NCI-H2196 treated with DMSO at 0.1 percent for 48 hours (cell line): Measurements from ENCODE around the gene C22orf31.

Experiments used
- DNase-seq: peaks from one replicate; lab custom pipeline; 2025; ENCODE audit not compliant: unreplicated experiment; lab: John Stamatoyannopoulos, UW

C22orf31 gene

GRCh38 chr22:29081517-29082236 lies 20.0 kb upstream of the C22orf31 start:
- no peak for DNase-seq

GRCh38 chr22:29080106-29080975 lies 18.7 kb upstream of the C22orf31 start:
- DNase-seq: no peak

GRCh38 chr22:29079218-29079901 lies 17.7 kb upstream of the C22orf31 start:
- DNase-seq: no peak

DNA sequence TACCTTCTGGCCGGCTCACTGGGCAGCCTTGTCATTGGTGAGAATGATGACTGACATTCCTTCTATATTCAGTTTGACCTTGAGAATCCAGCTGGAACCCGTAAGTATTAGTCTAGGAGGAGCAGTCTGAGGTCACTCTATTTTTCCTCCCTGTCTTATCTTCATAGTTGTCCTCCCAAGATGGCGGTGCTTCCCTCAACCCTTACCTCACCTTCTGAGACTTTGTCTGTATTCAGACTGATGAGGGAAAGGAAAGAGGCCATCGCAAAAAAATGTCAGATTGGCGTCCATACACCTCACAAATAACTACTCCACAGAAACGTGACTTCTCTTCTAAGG lies 17.2 kb upstream of the C22orf31 start:
- DNase-seq: no peak

GRCh38 chr22:29078036-29078868 lies 16.6 kb upstream of the C22orf31 start:
- DNase-seq: no peak

- DNase-seq: no peak
These were observed 12.7 kb upstream of the C22orf31 start for GRCh38 chr22:29074276-29074772.

GRCh38 chr22:29073618-29074275 lies 12.1 kb upstream of the C22orf31 start:
- DNase-seq: no peak

DNA sequence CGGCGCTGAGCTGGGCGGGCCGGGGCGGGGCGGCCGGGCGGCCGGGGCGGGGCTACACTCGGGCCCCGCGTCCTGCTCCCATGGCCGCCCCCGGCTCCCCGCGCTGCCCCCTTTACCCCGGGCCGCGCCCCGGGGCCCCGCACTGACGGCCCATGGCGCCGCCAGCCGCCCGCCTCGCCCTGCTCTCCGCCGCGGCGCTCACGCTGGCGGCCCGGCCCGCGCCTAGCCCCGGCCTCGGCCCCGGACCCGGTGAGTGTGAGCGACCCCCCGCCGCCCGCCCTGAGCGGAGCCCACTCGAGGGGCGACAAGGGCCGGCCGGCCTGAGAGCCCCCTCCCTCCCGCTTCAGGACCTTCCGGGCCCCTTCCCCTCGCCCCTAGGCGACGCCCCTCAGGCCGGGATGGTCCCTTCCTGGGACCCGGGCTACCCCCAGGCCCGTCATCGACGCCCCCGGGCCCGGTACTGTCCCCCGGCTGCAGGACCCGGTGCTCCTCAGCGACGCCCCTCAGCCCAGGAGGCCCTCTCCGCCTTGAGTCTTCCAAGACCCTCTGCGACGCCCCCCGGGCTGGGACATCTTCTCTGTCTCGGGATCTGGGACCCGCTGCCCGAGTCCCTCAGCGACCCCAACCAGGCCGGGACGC lies 11.5 kb upstream of the C22orf31 start, which contains the start of gene KREMEN1:
Gene KREMEN1 (plus strand): TSS at position 57 of the 639 bp plus-strand sequence. CDS start 96 bp downstream, at position 153.
- DNase-seq: no peak

DNA sequence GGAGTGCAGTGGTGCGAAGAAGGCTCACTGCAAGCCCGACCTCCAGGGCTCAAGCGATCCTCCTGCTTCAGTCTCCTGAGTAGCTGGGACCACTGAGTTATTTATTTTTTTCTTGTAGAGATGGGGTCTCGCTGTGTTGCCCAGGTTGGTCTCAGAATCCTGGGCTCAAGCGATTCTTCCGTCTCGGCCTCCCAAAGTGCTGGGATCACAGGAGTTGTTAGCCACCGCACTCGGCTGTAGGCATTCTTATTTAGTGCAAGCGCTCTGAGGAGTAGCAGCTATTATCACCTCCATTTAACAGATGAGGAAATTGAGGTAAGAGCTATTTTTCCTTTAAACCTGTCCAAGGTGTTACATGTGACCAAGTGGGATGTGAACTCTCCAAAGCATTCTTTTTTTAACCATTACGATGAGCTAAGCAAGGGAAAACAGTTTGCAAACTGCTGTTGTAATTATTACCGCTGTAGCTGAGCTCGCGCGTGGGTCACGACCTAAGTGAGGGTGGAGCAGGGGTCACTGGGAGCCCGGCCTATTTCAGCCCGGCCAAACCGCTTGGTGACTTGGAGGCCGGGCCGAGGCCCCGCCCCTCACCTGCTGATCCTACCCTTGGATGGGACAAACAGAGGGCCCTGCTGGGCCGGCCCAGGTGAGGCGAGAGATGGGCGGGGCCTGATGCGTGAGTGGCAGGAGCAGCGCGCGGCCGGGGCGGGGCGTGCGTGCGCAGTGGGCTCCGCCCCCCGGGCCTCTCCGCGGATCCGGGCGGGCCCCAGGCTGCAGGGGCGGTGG lies 10.8 kb upstream of the C22orf31 start:
- peak; percentile 14 for DNase-seq

GRCh38 chr22:29071261-29072045 lies 9.8 kb upstream of the C22orf31 start:
- DNase-seq: no peak

DNA sequence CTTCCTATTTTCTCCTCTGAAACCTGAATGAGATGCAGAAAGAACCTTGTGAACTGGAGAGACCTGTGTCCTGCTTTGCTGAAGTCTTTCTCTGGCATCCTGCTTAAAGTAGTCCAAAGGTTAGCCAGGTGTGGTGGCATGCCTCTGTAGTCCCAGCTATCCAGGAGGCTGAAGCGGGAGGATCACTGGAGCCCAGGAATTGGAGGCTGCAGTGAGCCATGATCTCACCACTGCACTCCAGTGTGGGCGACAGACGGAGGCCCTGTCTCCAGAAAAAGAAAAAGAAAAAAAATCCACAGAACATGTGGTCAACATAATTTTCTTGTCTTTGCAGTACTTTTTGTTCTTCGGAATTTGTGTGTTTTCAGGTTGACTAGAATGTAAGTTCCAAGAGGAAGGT lies 8.9 kb upstream of the C22orf31 start:
- DNase-seq: no peak

DNA sequence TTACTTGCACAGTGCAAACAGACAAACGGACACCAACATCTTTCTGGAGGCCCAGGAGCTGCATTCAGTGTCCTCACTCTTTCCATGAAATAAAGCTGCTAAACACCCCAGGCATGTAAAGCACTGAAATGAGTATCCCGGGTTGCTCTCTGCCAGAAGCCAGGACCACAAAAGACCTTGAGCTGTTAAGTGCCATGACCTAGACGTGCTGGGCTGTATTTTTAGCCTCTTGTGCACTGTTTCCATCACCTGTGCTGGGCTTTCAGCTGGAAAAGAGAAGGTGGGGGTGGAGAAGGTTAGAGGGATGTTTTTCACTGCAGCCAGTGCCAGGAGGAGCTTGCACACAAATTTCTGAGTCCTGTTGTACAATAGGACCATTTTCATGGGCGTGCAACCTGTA lies 7.8 kb upstream of the C22orf31 start:
- no peak for DNase-seq

GRCh38 chr22:29065468-29066190 lies 4.0 kb upstream of the C22orf31 start:
- no peak for DNase-seq

GRCh38 chr22:29062286-29062821 lies 723 bp upstream of the C22orf31 start:
- no peak for DNase-seq

- no peak for DNase-seq
These were observed 700 bp downstream of the C22orf31 start for GRCh38 chr22:29060931-29061330.

GRCh38 chr22:29060251-29060869 lies 1.3 kb downstream of the C22orf31 start:
- DNase-seq: no peak

DNA sequence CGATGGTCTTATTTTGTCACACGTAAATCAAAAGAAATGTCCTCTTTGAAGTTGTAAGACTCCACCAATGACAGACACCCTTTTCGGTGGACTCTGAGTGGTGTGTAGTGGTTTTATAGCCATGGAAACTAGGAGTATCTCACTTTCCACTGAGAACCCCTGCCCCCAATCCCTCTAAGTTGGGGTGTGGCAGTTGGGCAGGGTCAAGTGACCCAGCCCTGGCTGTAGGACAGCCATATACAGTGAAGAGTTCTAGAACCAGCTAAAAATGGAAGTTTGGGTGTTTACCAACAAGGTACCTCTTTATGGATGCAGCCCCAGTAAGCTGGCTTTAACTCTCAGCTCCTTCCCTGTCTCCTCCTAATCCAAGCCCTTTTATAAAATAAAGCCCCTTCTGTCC lies 5.2 kb downstream of the C22orf31 start:
- DNase-seq: no peak
